ENCODE measurements around the gene CACFD1.

CACFD1 gene

GRCh38 chr9:133512253-133513213, 52.8 kb downstream of the CACFD1 start:
- no peak overlapping the region for H2AFZ ChIP-seq
- no peaks in the 10 kb centered on the region for H3K9me3 ChIP-seq (ENCODE audit: control insufficient read depth, low read length)
- H3K27me3 ChIP-seq (ENCODE audit: control insufficient read depth, insufficient read depth, low read length) = no peaks in the 10 kb centered on the region
- H3K4me2 ChIP-seq (ENCODE audit: low read length) = no peak overlapping the region
- TF ChIP-seq CTCF (IDR thresholded peaks at IDR 0.05) = no peak
- no peak overlapping the region for H3K4me3 ChIP-seq (ENCODE audit: low read depth, low read length)
- H3K27ac ChIP-seq = no peak overlapping the region
- H3K36me3 ChIP-seq (ENCODE audit: control insufficient read depth, insufficient read depth, low read length) = no peaks in the 10 kb centered on the region
- no peaks in the 10 kb centered on the region for H3K79me2 ChIP-seq
- H3K9ac ChIP-seq = no peak overlapping the region
- no peaks in the 10 kb centered on the region for H3K4me1 ChIP-seq

- no peaks in the 10 kb centered on the region for H3K9me3 ChIP-seq (ENCODE audit: control insufficient read depth, low read length)
- H3K36me3 ChIP-seq (ENCODE audit: control insufficient read depth, insufficient read depth, low read length) = no peaks in the 10 kb centered on the region
- no peaks in the 10 kb centered on the region for H3K27me3 ChIP-seq (ENCODE audit: control insufficient read depth, insufficient read depth, low read length)
- no peak for TF ChIP-seq CTCF (IDR thresholded peaks at IDR 0.05)
- no peak overlapping the region for H3K27ac ChIP-seq
- no peaks in the 10 kb centered on the region for H3K4me1 ChIP-seq
- H3K4me3 ChIP-seq (ENCODE audit: low read depth, low read length) = no peak overlapping the region
- no peaks in the 10 kb centered on the region for H3K79me2 ChIP-seq
- no peak overlapping the region for H2AFZ ChIP-seq
- no peak overlapping the region for H3K4me2 ChIP-seq (ENCODE audit: low read length)
- H3K9ac ChIP-seq = no peak overlapping the region
Measured at GRCh38 chr9:133513214-133514100, 53.7 kb downstream of the CACFD1 start.

- H3K4me1 ChIP-seq = no peaks in the 10 kb centered on the region
- no peak overlapping the region for H2AFZ ChIP-seq
- no peak overlapping the region for H3K4me3 ChIP-seq (ENCODE audit: low read depth, low read length)
- H3K27ac ChIP-seq = no peak overlapping the region
- no peak overlapping the region for H3K9ac ChIP-seq
- no peaks in the 10 kb centered on the region for H3K27me3 ChIP-seq (ENCODE audit: control insufficient read depth, insufficient read depth, low read length)
- no peaks in the 10 kb centered on the region for H3K79me2 ChIP-seq
- no peaks in the 10 kb centered on the region for H3K9me3 ChIP-seq (ENCODE audit: control insufficient read depth, low read length)
- no peak for TF ChIP-seq CTCF (IDR thresholded peaks at IDR 0.05)
- no peaks in the 10 kb centered on the region for H3K36me3 ChIP-seq (ENCODE audit: control insufficient read depth, insufficient read depth, low read length)
- H3K4me2 ChIP-seq (ENCODE audit: low read length) = no peak overlapping the region
Measured at GRCh38 chr9:133514460-133515239, 54.9 kb downstream of the CACFD1 start.

- Histone ChIP-seq H3K27me3 (ENCODE audit: control insufficient read depth, insufficient read depth, low read length) (no peaks in the 10 kb centered on the region), H3K36me3 (ENCODE audit: control insufficient read depth, insufficient read depth, low read length) (no peaks in the 10 kb centered on the region), H2AFZ (no peak overlapping the region), H3K27ac (no peak overlapping the region), H3K79me2 (no peaks in the 10 kb centered on the region), H3K9ac (no peak overlapping the region), H3K9me3 (ENCODE audit: control insufficient read depth, low read length) (no peaks in the 10 kb centered on the region), H3K4me2 (ENCODE audit: low read length) (no peak overlapping the region), H3K4me3 (ENCODE audit: low read depth, low read length) (no peak overlapping the region), H3K4me1 (no peaks in the 10 kb centered on the region)
- no peak for TF ChIP-seq CTCF (IDR thresholded peaks at IDR 0.05)
Measured at GRCh38 chr9:133515240-133515610, 55.4 kb downstream of the CACFD1 start.

Measured in parathyroid adenoma (tissue), 2 donors.